Measurements from ENCODE around the gene DGCR6L.

DNA sequence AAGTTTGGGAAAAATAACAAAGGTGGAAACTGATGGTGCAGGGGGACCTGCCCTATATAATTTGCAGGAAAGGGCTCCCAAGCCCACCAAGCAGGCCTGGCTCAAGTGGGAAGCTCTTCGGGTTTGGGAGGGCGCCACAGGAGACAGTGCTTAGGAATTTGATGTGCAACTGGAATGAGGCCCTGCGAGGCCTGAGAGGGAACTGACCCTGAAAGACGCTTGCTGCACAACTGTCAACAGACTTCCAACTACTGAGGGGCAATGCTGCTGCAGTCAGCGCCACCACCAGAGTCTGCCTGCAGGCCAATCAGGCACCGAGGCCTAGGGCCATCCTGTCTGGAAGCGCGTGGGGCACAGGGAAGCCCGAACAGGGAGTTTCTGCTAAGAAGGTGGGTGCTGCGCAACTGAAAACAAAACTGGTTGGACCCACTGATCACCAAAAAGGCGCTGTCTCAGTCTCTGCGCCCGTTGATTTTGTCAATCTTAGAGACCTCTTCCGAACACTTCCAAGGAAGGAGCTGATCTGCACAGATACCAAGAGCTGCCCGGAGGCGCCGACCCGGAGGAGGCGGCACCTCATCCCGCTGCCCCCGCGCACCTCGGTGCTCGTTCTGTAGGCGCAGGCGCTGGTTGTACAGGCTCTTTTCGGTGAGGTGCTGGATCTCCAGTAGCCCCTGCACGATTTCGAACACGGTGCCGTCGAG is 667 bp downstream of the DGCR6L start:
- TF ChIP-seq, protein P1, sequence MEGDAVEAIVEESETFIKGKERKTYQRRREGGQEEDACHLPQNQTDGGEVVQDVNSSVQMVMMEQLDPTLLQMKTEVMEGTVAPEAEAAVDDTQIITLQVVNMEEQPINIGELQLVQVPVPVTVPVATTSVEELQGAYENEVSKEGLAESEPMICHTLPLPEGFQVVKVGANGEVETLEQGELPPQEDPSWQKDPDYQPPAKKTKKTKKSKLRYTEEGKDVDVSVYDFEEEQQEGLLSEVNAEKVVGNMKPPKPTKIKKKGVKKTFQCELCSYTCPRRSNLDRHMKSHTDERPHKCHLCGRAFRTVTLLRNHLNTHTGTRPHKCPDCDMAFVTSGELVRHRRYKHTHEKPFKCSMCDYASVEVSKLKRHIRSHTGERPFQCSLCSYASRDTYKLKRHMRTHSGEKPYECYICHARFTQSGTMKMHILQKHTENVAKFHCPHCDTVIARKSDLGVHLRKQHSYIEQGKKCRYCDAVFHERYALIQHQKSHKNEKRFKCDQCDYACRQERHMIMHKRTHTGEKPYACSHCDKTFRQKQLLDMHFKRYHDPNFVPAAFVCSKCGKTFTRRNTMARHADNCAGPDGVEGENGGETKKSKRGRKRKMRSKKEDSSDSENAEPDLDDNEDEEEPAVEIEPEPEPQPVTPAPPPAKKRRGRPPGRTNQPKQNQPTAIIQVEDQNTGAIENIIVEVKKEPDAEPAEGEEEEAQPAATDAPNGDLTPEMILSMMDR (IDR thresholded peaks at IDR 0.05; ENCODE audit: insufficient read depth, low read depth, low read length), result no peak
- no peak for TF ChIP-seq EZH2 (IDR thresholded peaks at IDR 0.05; ENCODE audit: insufficient read depth, low read length)

All from astrocyte (in vitro differentiated cells and primary cell).